HG02588 (cell line): ENCODE results near the gene GZMM.

Source experiments
- ATAC-seq: cut with Tn5 transposase; IDR thresholded peaks from one replicate; pipeline ENCODE4 v1.9.1; 2021; ENCODE audit warnings: mild to moderate bottlenecking, moderate library complexity; ENCODE audit not compliant: unreplicated experiment

The GZMM gene

GRCh38 chr19:594265-594870, 50.5 kb downstream of the GZMM start:
- no peak for ATAC-seq

GRCh38 chr19:595326-596262, 51.7 kb downstream of the GZMM start:
- no peak for ATAC-seq

- ATAC-seq, result no peak
Observed at GRCh38 chr19:596263-596655, 52.4 kb downstream of the GZMM start.

GRCh38 chr19:597406-598315, 53.8 kb downstream of the GZMM start:
- no peak for ATAC-seq
